ENCODE data around the gene TNFRSF12A. TPM values are rescaled to one million over a fixed set of nuclear protein-coding genes. Genes with fewer than 3 reads are reported as not detected.
"Not testable (repeated sequence)": the region's sequence is repeated elsewhere in the genome, so short reads cannot be mapped to it uniquely, and the experiment has no call there.

The TNFRSF12A gene
- total RNA-seq, 1 experiment from 2014 or later, result 709 TPM

DNA sequence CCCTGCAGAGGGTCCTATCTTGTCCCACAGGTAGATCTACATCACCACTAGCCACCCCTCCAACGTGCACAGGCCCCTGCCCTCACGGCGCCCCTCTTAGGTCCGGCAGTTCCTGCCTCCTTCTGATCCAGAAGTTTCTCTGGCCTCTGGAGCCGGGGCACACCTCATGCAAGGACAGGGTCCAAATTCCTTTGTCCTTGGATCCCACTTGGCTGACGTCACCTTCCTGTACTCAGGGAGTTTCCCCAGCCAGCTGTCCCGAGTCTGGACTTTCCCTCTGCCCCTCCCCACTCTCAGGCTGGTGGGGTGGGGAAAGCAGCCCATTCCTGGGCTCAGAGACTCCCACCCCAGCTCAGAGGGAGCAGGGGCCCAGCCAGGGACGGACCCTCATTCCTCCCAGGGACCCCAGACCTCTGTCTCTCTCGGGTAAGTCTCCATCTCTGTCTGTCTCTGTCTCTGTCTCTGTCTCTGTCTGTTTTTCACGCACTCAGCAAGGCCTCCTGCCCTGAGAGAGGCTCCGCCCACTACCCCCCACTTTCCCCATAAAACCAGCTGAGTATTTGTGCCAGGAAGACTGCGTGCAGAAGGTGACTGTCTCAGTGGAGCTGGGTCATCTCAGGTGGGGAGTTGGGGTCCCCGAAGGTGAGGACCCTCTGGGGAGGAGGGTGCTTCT, 45.0 kb downstream of the TNFRSF12A start, which contains the start of gene IL32:
TSS of gene IL32 (plus strand) at position 572 of the 673 bp plus-strand sequence. CDS start 172 bp downstream, outside the sequence.
- peak; percentile 25 for DNase-seq (ENCODE audit: low spot score)

GRCh38 chr16:3065742-3066439, 45.7 kb downstream of the TNFRSF12A start:
- no peak for DNase-seq (ENCODE audit: low spot score)

DNA sequence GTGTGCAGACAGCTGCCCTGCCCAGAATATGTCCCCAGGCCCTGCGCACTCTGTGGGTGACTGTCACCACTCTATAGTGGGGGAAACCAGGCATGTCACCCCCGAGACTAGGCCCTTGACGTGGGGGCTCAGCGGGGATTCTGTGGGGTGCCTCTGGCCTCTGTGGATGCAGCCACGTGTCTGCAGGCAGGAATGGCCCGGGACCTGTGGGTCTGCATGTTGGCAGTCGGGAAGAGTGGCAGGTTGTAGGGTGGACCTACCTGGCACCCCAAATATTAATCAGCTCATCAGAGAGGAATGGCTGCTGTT, 46.2 kb downstream of the TNFRSF12A start:
- DNase-seq (ENCODE audit: low spot score), result no peak

GRCh38 chr16:3068487-3068886, 48.3 kb downstream of the TNFRSF12A start:
- DNase-seq (ENCODE audit: low spot score), result no peak

- not testable (repeated sequence) for DNase-seq (ENCODE audit: low spot score)
Measured at GRCh38 chr16:3069146-3069545, 49.0 kb downstream of the TNFRSF12A start.

DNA sequence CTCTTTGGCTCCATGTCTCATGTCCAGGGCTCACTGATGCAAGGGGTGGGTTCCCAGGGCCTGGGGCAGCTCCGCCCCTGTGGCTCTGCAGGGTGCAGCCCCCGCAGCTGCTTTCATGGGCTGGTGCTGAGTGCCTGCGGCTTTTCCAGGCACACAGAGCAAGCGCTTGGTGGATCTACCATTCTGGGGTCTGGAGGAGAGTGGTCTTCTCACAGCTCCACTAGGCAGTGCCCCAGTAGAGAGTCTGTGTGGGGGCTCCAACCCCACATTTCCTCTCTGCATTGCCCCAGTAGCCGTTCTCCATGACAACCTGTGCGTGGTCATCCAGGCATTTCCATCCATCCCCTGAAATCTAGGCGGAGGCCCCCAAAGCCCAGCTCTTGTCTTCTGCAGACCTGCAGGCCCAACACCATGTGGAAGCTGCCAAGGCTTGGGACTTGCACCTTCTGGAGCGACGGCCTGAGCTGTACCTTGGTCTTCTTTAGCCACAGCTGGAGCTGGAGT, 50.5 kb downstream of the TNFRSF12A start:
- no peak for DNase-seq (ENCODE audit: low spot score)

DNA sequence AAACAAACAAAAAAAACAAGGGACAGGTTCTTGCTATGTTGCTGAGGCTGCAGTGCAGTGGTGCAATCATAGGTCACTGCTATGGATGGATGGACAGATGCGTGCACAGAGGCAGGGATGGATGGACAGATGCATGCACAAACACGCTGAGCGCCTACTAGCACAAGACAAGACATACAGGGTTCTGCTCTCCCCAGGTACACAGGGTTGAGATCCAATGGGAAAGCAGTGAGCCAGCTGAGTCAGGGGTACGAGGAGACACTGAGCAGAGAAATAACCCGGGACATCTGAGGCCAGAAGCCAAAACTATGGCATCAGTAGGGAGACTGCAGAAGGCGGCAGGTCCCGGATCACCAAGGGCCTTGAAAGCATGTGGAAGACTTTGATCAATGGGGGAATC, 51.5 kb downstream of the TNFRSF12A start:
- DNase-seq (ENCODE audit: low spot score), result no peak

Small RNAs within 50 kb of the gene (small RNA-seq; reads per million reads assigned to genes)
- not detected for gene LINC00514

Other genes starting within 250 kb of the TNFRSF12A start
- 387 and 398 TPM in 2 replicates for gene ELOB, start 243.1 kb upstream of the TNFRSF12A start, total RNA-seq (2014; rRNA removed; shearing (Covaris generic))
- 0.13 TPM in 1 of 2 replicates, not detected in the other for gene PRSS33, start 232.8 kb upstream of the TNFRSF12A start, total RNA-seq (2014; rRNA removed; shearing (Covaris generic))
- gene PRSS41, start 221.9 kb upstream of the TNFRSF12A start, total RNA-seq (2014; rRNA removed; shearing (Covaris generic)), result not detected in 2 replicates
- not detected in 2 replicates for gene PRSS21, start 203.1 kb upstream of the TNFRSF12A start, total RNA-seq (2014; rRNA removed; shearing (Covaris generic))
- gene ZG16B, start 190.1 kb upstream of the TNFRSF12A start, total RNA-seq (2014; rRNA removed; shearing (Covaris generic)), result 16.1 and 23.3 TPM in 2 replicates
- 97.1 and 114 TPM in 2 replicates for gene PRSS22, start 162.2 kb upstream of the TNFRSF12A start, total RNA-seq (2014; rRNA removed; shearing (Covaris generic))
- gene FLYWCH2, start 137.2 kb upstream of the TNFRSF12A start, total RNA-seq (2014; rRNA removed; shearing (Covaris generic)), result 47.4 and 52.2 TPM in 2 replicates
- gene FLYWCH1, start 108.4 kb upstream of the TNFRSF12A start, total RNA-seq (2014; rRNA removed; shearing (Covaris generic)), result 25.8 and 30.1 TPM in 2 replicates
- gene KREMEN2, start 56.1 kb upstream of the TNFRSF12A start, total RNA-seq (2014; rRNA removed; shearing (Covaris generic)), result 0.08 and 0.31 TPM in 2 replicates
- 97.9 and 106 TPM in 2 replicates for gene PAQR4, start 51.0 kb upstream of the TNFRSF12A start, total RNA-seq (2014; rRNA removed; shearing (Covaris generic))
- gene PKMYT1, start 39.9 kb upstream of the TNFRSF12A start, total RNA-seq (2014; rRNA removed; shearing (Covaris generic)), result 86.3 and 92.1 TPM in 2 replicates
- 2.6 and 4.7 TPM in 2 replicates for gene CLDN9, start 7.4 kb upstream of the TNFRSF12A start, total RNA-seq (2014; rRNA removed; shearing (Covaris generic))
- not detected in 2 replicates for gene CLDN6, start 2.2 kb upstream of the TNFRSF12A start, total RNA-seq (2014; rRNA removed; shearing (Covaris generic))
- 32.0 and 39.4 TPM in 2 replicates for gene HCFC1R1, start 3.6 kb downstream of the TNFRSF12A start, total RNA-seq (2014; rRNA removed; shearing (Covaris generic))
- 54.9 and 58.5 TPM in 2 replicates for gene THOC6, start 3.7 kb downstream of the TNFRSF12A start, total RNA-seq (2014; rRNA removed; shearing (Covaris generic))
- 40.5 and 50.1 TPM in 2 replicates for gene BICDL2, start 16.6 kb downstream of the TNFRSF12A start, total RNA-seq (2014; rRNA removed; shearing (Covaris generic))
- gene MMP25, start 26.2 kb downstream of the TNFRSF12A start, total RNA-seq (2014; rRNA removed; shearing (Covaris generic)), result 0.05 TPM in 1 of 2 replicates, not detected in the other
- 5.0 and 8.5 TPM in 2 replicates for gene IL32, start 45.3 kb downstream of the TNFRSF12A start, total RNA-seq (2014; rRNA removed; shearing (Covaris generic))
- not detected in 2 replicates for gene ZSCAN10, start 78.9 kb downstream of the TNFRSF12A start, total RNA-seq (2014; rRNA removed; shearing (Covaris generic))
- 26.7 and 33.3 TPM in 2 replicates for gene ZNF205, start 92.2 kb downstream of the TNFRSF12A start, total RNA-seq (2014; rRNA removed; shearing (Covaris generic))
- gene ZNF213, start 114.7 kb downstream of the TNFRSF12A start, total RNA-seq (2014; rRNA removed; shearing (Covaris generic)), result 5.8 and 7.2 TPM in 2 replicates
- not detected in 2 replicates for gene OR1F1, start 167.8 kb downstream of the TNFRSF12A start, total RNA-seq (2014; rRNA removed; shearing (Covaris generic))
- 5.6 and 8.6 TPM in 2 replicates for gene ZNF200, start 214.8 kb downstream of the TNFRSF12A start, total RNA-seq (2014; rRNA removed; shearing (Covaris generic))
- 0.13 TPM in 1 of 2 replicates, not detected in the other for gene MEFV, start 236.3 kb downstream of the TNFRSF12A start, total RNA-seq (2014; rRNA removed; shearing (Covaris generic))